ENCODE results near the gene GLOD5. TPM values are rescaled to one million over a fixed set of nuclear protein-coding genes. Genes with fewer than 3 reads are reported as not detected.

The GLOD5 gene
- total RNA-seq, 2 experiments from 2014 or later: not detected

GRCh38 chrX:48769230-48769629 lies 7.7 kb downstream of the GLOD5 start:
- ChIA-PET POLR2A (no interaction called here), CTCF (ENCODE audit: unreplicated experiment) (no interaction called here)
- no peak overlapping the region for H3K4me2 ChIP-seq (ENCODE audit: low read length)

GRCh38 chrX:48770296-48770695 lies 8.7 kb downstream of the GLOD5 start:
- no peaks in the 10 kb centered on the region for H3K9me2 ChIP-seq (ENCODE audit: insufficient read depth, low read length)
- BruUV-seq (replicated peaks): no TSS peak
- POLR2A ChIA-PET: no interaction called here
- H4K20me1 ChIP-seq (ENCODE audit: insufficient read depth, low read length): no peaks in the 10 kb centered on the region
- CTCF ChIA-PET (ENCODE audit: unreplicated experiment): no interaction called here
- H3K4me2 ChIP-seq (ENCODE audit: low read length): no peak overlapping the region
- H3K79me2 ChIP-seq (ENCODE audit: insufficient read depth, low read depth, low read length): no peaks in the 10 kb centered on the region
- H3K4me1 ChIP-seq (ENCODE audit: insufficient read depth, low read length, poor library complexity, severe bottlenecking): no peaks in the 10 kb centered on the region
- no peak overlapping the region for H3K4me3 ChIP-seq (ENCODE audit: low read depth, low read length, poor library complexity, severe bottlenecking)
- H3K27ac ChIP-seq (ENCODE audit: low read depth, low read length, poor library complexity, severe bottlenecking): no peak overlapping the region
- no peaks in the 10 kb centered on the region for H3K36me3 ChIP-seq (ENCODE audit: insufficient read depth, low read length)
- no peak for DNase-seq (ENCODE audit: low spot score)
- intact Hi-C loops (cut with micrococcal nuclease; ENCODE audit: unreplicated experiment): no loop called here
- no peak overlapping the region for H2AFZ ChIP-seq (ENCODE audit: low read length)
- no peaks in the 10 kb centered on the region for H3K9me3 ChIP-seq (ENCODE audit: low read length)
- no peak for TF ChIP-seq EZH2phosphoT487 (IDR thresholded peaks at IDR 0.05; ENCODE audit: borderline replicate concordance, low read depth, low read length)
- TF ChIP-seq CTCF (conservative IDR thresholded peaks at IDR 0.05; ENCODE audit: low read length): no peak

More at GRCh38 chrX:48769230-48769629, 7.7 kb downstream of the GLOD5 start:
- Histone ChIP-seq H2AFZ (ENCODE audit: low read length) (no peak overlapping the region), H3K27ac (ENCODE audit: low read depth, low read length, poor library complexity, severe bottlenecking) (no peak overlapping the region), H3K9me2 (ENCODE audit: insufficient read depth, low read length) (no peaks in the 10 kb centered on the region), H3K9me3 (ENCODE audit: low read length) (no peaks in the 10 kb centered on the region), H4K20me1 (ENCODE audit: insufficient read depth, low read length) (no peaks in the 10 kb centered on the region), H3K36me3 (ENCODE audit: insufficient read depth, low read length) (no peaks in the 10 kb centered on the region), H3K4me3 (ENCODE audit: low read depth, low read length, poor library complexity, severe bottlenecking) (no peak overlapping the region), H3K79me2 (ENCODE audit: insufficient read depth, low read depth, low read length) (no peaks in the 10 kb centered on the region), H3K4me1 (ENCODE audit: insufficient read depth, low read length, poor library complexity, severe bottlenecking) (no peaks in the 10 kb centered on the region)
- intact Hi-C loops (cut with micrococcal nuclease; ENCODE audit: unreplicated experiment): no loop called here
- DNase-seq (ENCODE audit: low spot score): no peak
- TF ChIP-seq EZH2phosphoT487 (IDR thresholded peaks at IDR 0.05; ENCODE audit: borderline replicate concordance, low read depth, low read length) (no peak), CTCF (conservative IDR thresholded peaks at IDR 0.05; ENCODE audit: low read length) (no peak)
- BruUV-seq (replicated peaks): no TSS peak

DNA sequence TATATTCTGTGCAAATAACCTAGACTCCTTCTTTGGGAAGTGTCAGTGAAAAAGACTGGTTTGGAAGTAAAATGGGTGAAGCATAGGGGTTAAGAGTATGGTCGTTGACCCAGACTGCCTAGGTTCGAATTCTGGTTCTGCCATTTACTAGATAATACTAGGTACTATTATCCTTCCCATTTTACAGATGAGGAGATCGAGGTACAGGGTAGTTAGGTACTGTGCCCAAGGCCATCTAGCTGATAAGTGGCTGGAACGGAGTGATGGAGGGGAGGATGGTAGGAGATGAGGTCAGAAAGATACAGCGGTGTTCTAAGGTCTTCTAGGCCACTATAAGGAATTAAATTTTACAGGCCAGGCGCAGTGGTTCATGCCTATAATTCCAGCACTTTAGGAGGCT lies 11.1 kb downstream of the GLOD5 start:
- DNase-seq (ENCODE audit: low spot score): no peak
- Histone ChIP-seq H3K27ac (ENCODE audit: low read depth, low read length, poor library complexity, severe bottlenecking) (no peak overlapping the region), H3K4me3 (ENCODE audit: low read depth, low read length, poor library complexity, severe bottlenecking) (no peak overlapping the region), H3K36me3 (ENCODE audit: insufficient read depth, low read length) (no peaks in the 10 kb centered on the region), H4K20me1 (ENCODE audit: insufficient read depth, low read length) (no peaks in the 10 kb centered on the region), H3K4me2 (ENCODE audit: low read length) (no peak overlapping the region), H3K4me1 (ENCODE audit: insufficient read depth, low read length, poor library complexity, severe bottlenecking) (no peaks in the 10 kb centered on the region), H3K9me3 (ENCODE audit: low read length) (no peaks in the 10 kb centered on the region), H3K9me2 (ENCODE audit: insufficient read depth, low read length) (no peaks in the 10 kb centered on the region), H3K79me2 (ENCODE audit: insufficient read depth, low read depth, low read length) (no peaks in the 10 kb centered on the region), H2AFZ (ENCODE audit: low read length) (no peak overlapping the region)
- no peak for TF ChIP-seq CTCF (conservative IDR thresholded peaks at IDR 0.05; ENCODE audit: low read length)
- no peak for TF ChIP-seq EZH2phosphoT487 (IDR thresholded peaks at IDR 0.05; ENCODE audit: borderline replicate concordance, low read depth, low read length)
- CTCF ChIA-PET (ENCODE audit: unreplicated experiment): no interaction called here
- POLR2A ChIA-PET: no interaction called here
- no TSS peak for BruUV-seq (replicated peaks)
- intact Hi-C loops (cut with micrococcal nuclease; ENCODE audit: unreplicated experiment): no loop called here

Measured in OCI-LY7 (cell line).